CD14-positive monocyte (primary cell): Measurements from ENCODE around the gene PDGFD. TPM values are rescaled to one million over a fixed set of nuclear protein-coding genes. Genes with fewer than 3 reads are reported as not detected.

Experiments
- DNase-seq, 3 donors: peaks; one replicate each; pipeline ENCODE4 v3.0.0-alpha.2; 2011 to 2022
- H2AFZ ChIP-seq: 2 replicates; pipeline ENCODE4 v1.6.0; 2012; ENCODE audit warnings: mild to moderate bottlenecking, low read depth, low read length, inconsistent platforms; ENCODE audit not compliant: insufficient read depth, poor library complexity, severe bottlenecking
- H3K27ac ChIP-seq, 2 donors: 1 replicate in 1 of 2; 2 replicates in 1 of 2; pipeline ENCODE4 v1.5.1; 2012 to 2013; ENCODE audit warnings: low read length in 2 of 2, control low read depth in 1 of 2, inconsistent platforms in 1 of 2, low read depth in 1 of 2, mild to moderate bottlenecking in 1 of 2
- H3K27me3 ChIP-seq, 2 donors: one replicate each; pipeline versions ENCODE4 v1.6.0 to v1.6.1; 2011 to 2013; ENCODE audit warnings: low read length in 2 of 2; ENCODE audit not compliant: control insufficient read depth in 2 of 2, insufficient read depth in 2 of 2
- H3K36me3 ChIP-seq, 2 donors: replicated peaks in 1 of 2; 1 replicate in 1 of 2; 2 replicates in 1 of 2; pipeline versions ENCODE4 v1.5.1 to v1.6.1; 2012 to 2013; ENCODE audit warnings: low read length in 2 of 2, control low read depth in 1 of 2, inconsistent platforms in 1 of 2, mild to moderate bottlenecking in 1 of 2; ENCODE audit not compliant: insufficient read depth in 2 of 2, control insufficient read depth in 1 of 2
- H3K4me1 ChIP-seq, 2 donors: 1 replicate in 1 of 2; 2 replicates in 1 of 2; pipeline versions ENCODE4 v1.5.1 to v1.6.1; 2012 to 2013; ENCODE audit warnings: low read length in 2 of 2, control low read depth in 1 of 2, inconsistent platforms in 1 of 2, mild to moderate bottlenecking in 1 of 2, moderate library complexity in 1 of 2; ENCODE audit not compliant: insufficient read depth in 2 of 2, control insufficient read depth in 1 of 2
- H3K4me2 ChIP-seq: replicated peaks from 2 replicates; pipeline ENCODE3; 2012; ENCODE audit warnings: low read length, moderate library complexity, mild to moderate bottlenecking; ENCODE audit not compliant: poor library complexity, severe bottlenecking; ENCODE audit errors: extremely low read depth
- H3K4me3 ChIP-seq, 3 experiments: fragments of 200-600 bp in 1 of 3; sonication (generic) in 1 of 3; replicated peaks in 1 of 3; 1 replicate in 2 of 3; 2 replicates in 1 of 3; pipeline ENCODE4 v1.5.1; 2011 to 2013; ENCODE audit warnings: low read length in 3 of 3, mild to moderate bottlenecking in 3 of 3, control low read depth in 2 of 3, low read depth in 2 of 3, inconsistent platforms in 1 of 3, moderate library complexity in 1 of 3
- H3K79me2 ChIP-seq: 2 replicates; pipeline ENCODE4 v1.6.0; 2012; ENCODE audit warnings: mild to moderate bottlenecking, control low read depth, inconsistent platforms, low read length, moderate library complexity; ENCODE audit not compliant: insufficient read depth
- H3K9ac ChIP-seq: 2 replicates; pipeline ENCODE4 v1.6.0; 2017; ENCODE audit warnings: low read length, mild to moderate bottlenecking; ENCODE audit not compliant: insufficient read depth, poor library complexity, severe bottlenecking
- H3K9me3 ChIP-seq, 2 donors: replicated peaks in 1 of 2; 1 replicate in 1 of 2; 2 replicates in 1 of 2; pipeline versions ENCODE4 v1.5.1 to v1.6.1; 2012 to 2013; ENCODE audit warnings: low read length in 2 of 2, control low read depth in 1 of 2; ENCODE audit not compliant: control insufficient read depth in 1 of 2, insufficient read depth in 1 of 2
- H4K20me1 ChIP-seq: 2 replicates; pipeline ENCODE4 v1.6.0; 2012; ENCODE audit warnings: mild to moderate bottlenecking, low read length, control low read depth, moderate library complexity; ENCODE audit not compliant: insufficient read depth
- H3K27ac Mint-ChIP-seq, 7 donors: one replicate each; pipeline ENCODE4 v1.8.0; 2020; ENCODE audit warnings: mild to moderate bottlenecking in 7 of 7, mixed read lengths in 7 of 7, moderate library complexity in 6 of 7, inconsistent platforms in 2 of 7
- H3K27me3 Mint-ChIP-seq, 3 donors: one replicate each; pipeline ENCODE4 v1.8.0; 2021 to 2022; ENCODE audit warnings: low read depth in 3 of 3, mild to moderate bottlenecking in 3 of 3, mixed read lengths in 3 of 3, moderate library complexity in 3 of 3, inconsistent platforms in 1 of 3
- H3K36me3 Mint-ChIP-seq, 2 donors: one replicate each; pipeline ENCODE4 v1.8.0; 2020; ENCODE audit warnings: mixed read lengths in 2 of 2, inconsistent platforms in 1 of 2, mild to moderate bottlenecking in 1 of 2
- H3K4me1 Mint-ChIP-seq: one replicate; pipeline ENCODE4 v1.8.0; 2020; ENCODE audit warnings: mild to moderate bottlenecking, mixed read lengths
- H3K4me3 Mint-ChIP-seq, 2 donors: one replicate each; pipeline ENCODE4 v1.8.0; 2020; ENCODE audit warnings: mild to moderate bottlenecking in 2 of 2, mixed read lengths in 2 of 2, moderate library complexity in 1 of 2
- H3K9me3 Mint-ChIP-seq, 7 donors: one replicate each; pipeline ENCODE4 v1.8.0; 2020 to 2022; ENCODE audit warnings: mixed read lengths in 7 of 7, mild to moderate bottlenecking in 6 of 7, moderate library complexity in 6 of 7, inconsistent platforms in 2 of 7
- WGBS: methylation state at CpG from one replicate; pipeline ENCODE4 v1.1.5; 2013; ENCODE audit warnings: missing lambda C conversion rate; ENCODE audit not compliant: insufficient coverage; 5-methylcytosine and 5-hydroxymethylcytosine counted together
- intact Hi-C, 2 donors: fragments of 100-400 bp; cut with micrococcal nuclease; formaldehyde crosslinking; loops; one replicate each; pipeline versions ENCODE4 v1.15.0 to v1.15.1; 2023
- polyA plus RNA-seq, 3 donors: library from polyadenylated mRNA; depleted of rRNA in 1 of 3; unstranded in 2 of 3; stranded (reverse) in 1 of 3; fragments of 300-500 nt in 2 of 3; fragments of >200 nt in 1 of 3; fragmentation: Illumina TruSeq in 2 of 3; gene quantifications; 1 replicate in 2 of 3; 2 replicates in 1 of 3; pipeline ENCODE4 v1.2.3, GENCODE V29; 2012 to 2021
- TF ChIP-seq, protein P1 (sequence below): fragments of 200-600 bp; IDR thresholded peaks from one replicate; pipeline ENCODE4 v1.8.0; 2022; ENCODE audit warnings: antibody characterized with exemption, mild to moderate bottlenecking

Gene PDGFD
- polyA plus RNA-seq, 3 donors = 0.05 to 0.15 TPM; not detected in 1

GRCh38 chr11:103894673-103895072 lies 269.3 kb downstream of the PDGFD start:
- intact Hi-C loops = no loop called here
- Mint-ChIP-seq H3K36me3 (peaks cover 0 to 3% of the 10 kb centered on the region in 2 donors), H3K9me3 (peaks cover 0 to 8% (median 4%) of the 10 kb centered on the region in 7 donors), H3K27ac (no peak overlapping the region), H3K27me3 (peaks cover 0 to 4% (median 0%) of the 10 kb centered on the region in 3 donors), H3K4me1 (peaks cover 32% of the 10 kb centered on the region), H3K4me3 (no peak overlapping the region)
- DNase-seq = no peak
- Histone ChIP-seq H2AFZ (no peak overlapping the region), H3K79me2 (no peaks in the 10 kb centered on the region), H3K36me3 (no peaks in the 10 kb centered on the region), H4K20me1 (no peaks in the 10 kb centered on the region), H3K4me2 (no peak overlapping the region), H3K27me3 (no peaks in the 10 kb centered on the region), H3K4me1 (peaks cover 26 to 29% of the 10 kb centered on the region in 2 donors), H3K4me3 (no peak overlapping the region), H3K9me3 (no peaks in the 10 kb centered on the region), H3K9ac (no peak overlapping the region), H3K27ac (no peak overlapping the region)
- 95% methylated on average over 3 of the region's 3 CpGs for WGBS
- TF ChIP-seq, protein P1, sequence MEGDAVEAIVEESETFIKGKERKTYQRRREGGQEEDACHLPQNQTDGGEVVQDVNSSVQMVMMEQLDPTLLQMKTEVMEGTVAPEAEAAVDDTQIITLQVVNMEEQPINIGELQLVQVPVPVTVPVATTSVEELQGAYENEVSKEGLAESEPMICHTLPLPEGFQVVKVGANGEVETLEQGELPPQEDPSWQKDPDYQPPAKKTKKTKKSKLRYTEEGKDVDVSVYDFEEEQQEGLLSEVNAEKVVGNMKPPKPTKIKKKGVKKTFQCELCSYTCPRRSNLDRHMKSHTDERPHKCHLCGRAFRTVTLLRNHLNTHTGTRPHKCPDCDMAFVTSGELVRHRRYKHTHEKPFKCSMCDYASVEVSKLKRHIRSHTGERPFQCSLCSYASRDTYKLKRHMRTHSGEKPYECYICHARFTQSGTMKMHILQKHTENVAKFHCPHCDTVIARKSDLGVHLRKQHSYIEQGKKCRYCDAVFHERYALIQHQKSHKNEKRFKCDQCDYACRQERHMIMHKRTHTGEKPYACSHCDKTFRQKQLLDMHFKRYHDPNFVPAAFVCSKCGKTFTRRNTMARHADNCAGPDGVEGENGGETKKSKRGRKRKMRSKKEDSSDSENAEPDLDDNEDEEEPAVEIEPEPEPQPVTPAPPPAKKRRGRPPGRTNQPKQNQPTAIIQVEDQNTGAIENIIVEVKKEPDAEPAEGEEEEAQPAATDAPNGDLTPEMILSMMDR = no peak

GRCh38 chr11:103894034-103894433 lies 269.9 kb downstream of the PDGFD start:
- no peaks in the 10 kb centered on the region for H3K27me3 ChIP-seq
- H3K9ac ChIP-seq = no peak overlapping the region
- no peak overlapping the region for H3K4me3 ChIP-seq
- H3K4me1 ChIP-seq = peaks cover 26 to 27% of the 10 kb centered on the region in 2 donors
- intact Hi-C loops = no loop called here
- H3K9me3 ChIP-seq = no peaks in the 10 kb centered on the region
- TF ChIP-seq, protein P1 = no peak
- no peaks in the 10 kb centered on the region for H3K79me2 ChIP-seq
- H3K4me1 Mint-ChIP-seq = peaks cover 29% of the 10 kb centered on the region
- no peak for DNase-seq
- no peak overlapping the region for H3K27ac Mint-ChIP-seq
- H3K27ac ChIP-seq = no peak overlapping the region
- H3K36me3 Mint-ChIP-seq = peaks cover 0 to 3% of the 10 kb centered on the region in 2 donors
- no peak overlapping the region for H3K4me3 Mint-ChIP-seq
- peaks cover 0 to 10% (median 4%) of the 10 kb centered on the region in 7 donors for H3K9me3 Mint-ChIP-seq
- 100% methylated on average over 2 of the region's 3 CpGs for WGBS
- H3K27me3 Mint-ChIP-seq = peaks cover 0 to 4% (median 0%) of the 10 kb centered on the region in 3 donors
- no peak overlapping the region for H3K4me2 ChIP-seq
- H4K20me1 ChIP-seq = no peaks in the 10 kb centered on the region
- H3K36me3 ChIP-seq = no peaks in the 10 kb centered on the region
- H2AFZ ChIP-seq = no peak overlapping the region
